Sigmoid colon (tissue), 7 donors: Measurements from ENCODE around the gene KIF23. TPM values are rescaled to one million over a fixed set of nuclear protein-coding genes. Genes with fewer than 3 reads are reported as not detected.
A peak's percentile ranks its signal among the peaks of the same experiment; 100 is the strongest.

ENCODE experiments used
- DNase-seq: peaks from one replicate; pipeline ENCODE4 v3.0.0-alpha.2; 2019
- H3K27ac ChIP-seq, 4 donors: fragments of 200-600 bp; sonication (generic); one replicate each; pipeline ENCODE4 v1.5.1; 2016 to 2019; ENCODE audit warnings: mild to moderate bottlenecking in 1 of 4
- H3K27me3 ChIP-seq, 3 donors: fragments of 200-600 bp; sonication (generic); one replicate each; pipeline ENCODE4 v1.5.1; 2019; ENCODE audit warnings: mild to moderate bottlenecking in 1 of 3
- H3K36me3 ChIP-seq, 4 donors: fragments of 200-600 bp; sonication (generic); one replicate each; pipeline ENCODE4 v1.5.1; 2016 to 2019
- H3K4me1 ChIP-seq, 4 donors: fragments of 200-600 bp; sonication (generic); one replicate each; pipeline ENCODE4 v1.5.1; 2017 to 2019
- H3K4me3 ChIP-seq, 4 donors: fragments of 200-600 bp; sonication (generic); one replicate each; pipeline ENCODE4 v1.5.1; 2017 to 2019; ENCODE audit warnings: mild to moderate bottlenecking in 2 of 4, moderate library complexity in 1 of 4
- H3K9me3 ChIP-seq, 4 donors: fragments of 200-600 bp in 3 of 4; sonication (generic) in 3 of 4; one replicate each; pipeline versions ENCODE4 v1.5.1 to v1.6.1; 2013 to 2019
- EP300 ChIP-seq, 4 donors: sonication (generic); formaldehyde crosslinking; IDR thresholded peaks; one replicate each; pipeline ENCODE4 v1.6.1; 2017; ENCODE audit warnings: antibody characterized with exemption in 4 of 4
- POLR2A ChIP-seq, 2 donors: fragments of 450-650 bp; IDR thresholded peaks; one replicate each; pipeline ENCODE4 v1.6.1; 2016; ENCODE audit warnings: antibody characterized with exemption in 2 of 2, mild to moderate bottlenecking in 2 of 2, moderate library complexity in 2 of 2
- POLR2AphosphoS5 ChIP-seq, 4 donors: sonication (generic); formaldehyde crosslinking; IDR thresholded peaks; one replicate each; pipeline ENCODE4 v1.6.1; 2017; ENCODE audit warnings: antibody characterized with exemption in 4 of 4
- WGBS, 2 donors: extraction: QIAGEN DNeasy Blood & Tissue Kit; methylation state at CpG; one replicate each; pipeline ENCODE4 v1.1.7; 2013; 5-methylcytosine and 5-hydroxymethylcytosine counted together
- intact Hi-C: fragments of 100-400 bp; cut with DNase I; formaldehyde crosslinking; loops from one replicate; pipeline ENCODE4 v1.15.1; 2023
- polyA plus RNA-seq, 3 donors: library from polyadenylated mRNA; stranded (reverse); fragments of 200-250 nt; gene quantifications; one replicate each; pipeline ENCODE4 v1.2.3, GENCODE V29; 2013
- total RNA-seq, 4 donors: library from RNA; depleted of rRNA; stranded (reverse); fragments of >200 nt; gene quantifications; one replicate each; pipeline ENCODE4 v1.1.0, GENCODE V29; 2016
- TF ChIP-seq, protein P1 (sequence below), 4 experiments: fragments of 450-650 bp in 3 of 4; fragments of 200-600 bp in 1 of 4; IDR thresholded peaks; one replicate each; pipeline ENCODE4 v1.5.1; 2016 to 2019; ENCODE audit warnings: antibody characterized with exemption in 4 of 4, mild to moderate bottlenecking in 3 of 4, moderate library complexity in 2 of 4
- donor health status: healthy with polysubstance abuse.
- donor health status: Bipolar disorder and iron deficiency.
- donor health status: healthy.

Gene KIF23
- total and polyA plus RNA-seq, 7 donors, result 0.16 to 10.8 (median 2.1) TPM

GRCh38 chr15:69476704-69477473 lies 62.7 kb downstream of the KIF23 start:
- Histone ChIP-seq H3K27me3 (no peaks in the 10 kb centered on the region), H3K4me1 (no peaks in the 10 kb centered on the region), H3K27ac (no peak overlapping the region), H3K9me3 (no peaks in the 10 kb centered on the region), H3K4me3 (no peak overlapping the region), H3K36me3 (no peaks in the 10 kb centered on the region)
- intact Hi-C loops, result loop anchor here (2.0 to 5.0 kb wide), 3 partner anchors 175 to 1335 kb away; no protein-coding TSS in a partner anchor
- 79 to 88% methylated on average over 9 of the region's 9 CpGs for WGBS, 2 donors
- no peak for DNase-seq
- no peak for TF ChIP-seq POLR2AphosphoS5 (IDR thresholded peaks at IDR 0.05)

DNA sequence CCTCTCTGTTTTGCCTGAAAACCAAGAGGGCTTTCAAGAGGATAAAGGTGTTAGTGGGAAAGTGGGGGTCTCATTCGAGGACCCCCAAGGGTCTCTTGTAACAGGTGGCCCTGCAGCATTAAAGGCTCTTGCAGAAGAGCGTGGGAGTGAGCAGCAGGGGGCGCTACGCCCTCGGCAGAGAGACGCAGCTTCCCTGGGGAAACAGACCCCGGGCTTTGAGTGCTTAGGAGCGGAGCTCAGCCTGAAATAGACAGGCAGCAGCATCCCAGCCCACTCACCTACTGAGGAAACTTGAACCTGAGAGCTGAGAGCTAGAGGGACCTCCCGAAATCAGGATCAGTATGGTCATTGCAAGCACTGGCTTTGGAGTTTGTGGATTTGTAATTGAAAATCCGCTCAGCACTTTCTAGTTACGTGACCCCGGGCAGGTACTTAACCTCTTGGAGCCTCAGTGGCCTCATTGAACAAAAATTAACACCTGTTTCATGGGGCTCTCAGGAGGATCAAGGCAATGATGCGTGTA lies 64.2 kb downstream of the KIF23 start:
- intact Hi-C loops, result loop anchor here (5.0 kb wide), 2 partner anchors 174 to 1334 kb away; no protein-coding TSS in a partner anchor
- DNase-seq, result no peak
- TF ChIP-seq POLR2A (IDR thresholded peaks at IDR 0.05), result no peak
- no peak for TF ChIP-seq EP300 (IDR thresholded peaks at IDR 0.05)
- TF ChIP-seq, protein P1, sequence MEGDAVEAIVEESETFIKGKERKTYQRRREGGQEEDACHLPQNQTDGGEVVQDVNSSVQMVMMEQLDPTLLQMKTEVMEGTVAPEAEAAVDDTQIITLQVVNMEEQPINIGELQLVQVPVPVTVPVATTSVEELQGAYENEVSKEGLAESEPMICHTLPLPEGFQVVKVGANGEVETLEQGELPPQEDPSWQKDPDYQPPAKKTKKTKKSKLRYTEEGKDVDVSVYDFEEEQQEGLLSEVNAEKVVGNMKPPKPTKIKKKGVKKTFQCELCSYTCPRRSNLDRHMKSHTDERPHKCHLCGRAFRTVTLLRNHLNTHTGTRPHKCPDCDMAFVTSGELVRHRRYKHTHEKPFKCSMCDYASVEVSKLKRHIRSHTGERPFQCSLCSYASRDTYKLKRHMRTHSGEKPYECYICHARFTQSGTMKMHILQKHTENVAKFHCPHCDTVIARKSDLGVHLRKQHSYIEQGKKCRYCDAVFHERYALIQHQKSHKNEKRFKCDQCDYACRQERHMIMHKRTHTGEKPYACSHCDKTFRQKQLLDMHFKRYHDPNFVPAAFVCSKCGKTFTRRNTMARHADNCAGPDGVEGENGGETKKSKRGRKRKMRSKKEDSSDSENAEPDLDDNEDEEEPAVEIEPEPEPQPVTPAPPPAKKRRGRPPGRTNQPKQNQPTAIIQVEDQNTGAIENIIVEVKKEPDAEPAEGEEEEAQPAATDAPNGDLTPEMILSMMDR (IDR thresholded peaks at IDR 0.05), result peak in 3 of 4 experiments; percentile 59 to 72 (median 60)
- no peak for TF ChIP-seq POLR2AphosphoS5 (IDR thresholded peaks at IDR 0.05)
- Histone ChIP-seq H3K27ac (no peak overlapping the region), H3K9me3 (no peaks in the 10 kb centered on the region), H3K4me1 (no peaks in the 10 kb centered on the region), H3K27me3 (no peaks in the 10 kb centered on the region), H3K4me3 (no peak overlapping the region), H3K36me3 (no peaks in the 10 kb centered on the region)
- WGBS, 2 donors, result 33 to 34% methylated on average over 13 of the region's 13 CpGs

DNA sequence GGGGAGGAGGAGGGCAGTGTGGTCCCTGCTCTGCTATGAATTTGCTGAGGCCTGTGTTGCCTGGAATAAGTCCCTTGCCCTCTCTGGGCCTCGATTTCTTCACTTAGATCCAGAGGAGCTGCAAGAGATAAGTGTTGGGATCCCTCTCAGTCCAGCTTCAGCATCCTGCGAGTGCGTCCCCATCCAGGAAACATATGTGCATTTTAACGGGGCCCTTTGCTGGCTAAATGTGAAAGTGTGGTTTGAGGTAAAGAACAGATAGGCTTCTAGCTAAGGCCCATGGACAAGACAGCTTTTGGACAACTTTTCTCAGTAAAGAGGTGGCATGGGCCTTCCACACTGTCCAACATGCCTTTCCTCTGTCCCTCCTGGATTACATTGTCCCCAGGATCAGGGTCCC lies 64.9 kb downstream of the KIF23 start:
- Histone ChIP-seq H3K36me3 (no peaks in the 10 kb centered on the region), H3K27ac (no peak overlapping the region), H3K4me1 (no peaks in the 10 kb centered on the region), H3K4me3 (no peak overlapping the region), H3K9me3 (no peaks in the 10 kb centered on the region), H3K27me3 (no peaks in the 10 kb centered on the region)
- intact Hi-C loops, result loop anchor here (5.0 kb wide), 2 partner anchors 173 to 1333 kb away; no protein-coding TSS in a partner anchor
- whole genome bisulfite sequencing, 2 donors, result 68 to 83% methylated on average over 4 of the region's 4 CpGs
- no peak for DNase-seq
- TF ChIP-seq, protein P1 (IDR thresholded peaks at IDR 0.05), result no peak
- TF ChIP-seq POLR2AphosphoS5 (IDR thresholded peaks at IDR 0.05) (no peak), EP300 (IDR thresholded peaks at IDR 0.05) (no peak), POLR2A (IDR thresholded peaks at IDR 0.05) (no peak)

GRCh38 chr15:69479971-69480370 lies 65.8 kb downstream of the KIF23 start:
- no peaks in the 10 kb centered on the region for H3K27me3 ChIP-seq
- H3K9me3 ChIP-seq, result no peaks in the 10 kb centered on the region
- no peaks in the 10 kb centered on the region for H3K36me3 ChIP-seq
- DNase-seq, result no peak
- TF ChIP-seq EP300 (IDR thresholded peaks at IDR 0.05) (no peak), POLR2A (IDR thresholded peaks at IDR 0.05) (no peak), POLR2AphosphoS5 (IDR thresholded peaks at IDR 0.05) (no peak)
- TF ChIP-seq, protein P1 (IDR thresholded peaks at IDR 0.05), result no peak
- no peak overlapping the region for H3K27ac ChIP-seq
- intact Hi-C loops, result loop anchor here (5.0 kb wide), 2 partner anchors 172 to 1332 kb away; no protein-coding TSS in a partner anchor
- no peaks in the 10 kb centered on the region for H3K4me1 ChIP-seq
- 92 to 99% methylated on average over 2 of the region's 2 CpGs for WGBS, 2 donors
- no peak overlapping the region for H3K4me3 ChIP-seq

GRCh38 chr15:69480932-69481331 lies 66.8 kb downstream of the KIF23 start:
- H3K36me3 ChIP-seq, result no peaks in the 10 kb centered on the region
- no peak overlapping the region for H3K27ac ChIP-seq
- TF ChIP-seq EP300 (IDR thresholded peaks at IDR 0.05), result no peak
- no peaks in the 10 kb centered on the region for H3K27me3 ChIP-seq
- 76 to 84% methylated on average over 3 of the region's 3 CpGs for WGBS, 2 donors
- no peak overlapping the region for H3K4me3 ChIP-seq
- no peaks in the 10 kb centered on the region for H3K4me1 ChIP-seq
- no peaks in the 10 kb centered on the region for H3K9me3 ChIP-seq
- DNase-seq, result no peak
- intact Hi-C loops, result no loop called here
